Activated T-helper 1 cell treated with anti-CD3 and anti-CD28 coated beads, Interleukin-2, amount 50 U/mL, for 16 hours (primary cell): Measurements from ENCODE around the gene ARPC1A.
"Not testable (repeated sequence)": the region's sequence is repeated elsewhere in the genome, so short reads cannot be mapped to it uniquely, and the experiment has no call there.

Experiments used
- DNase-seq, 2 donors: peaks; one replicate each; pipeline ENCODE4 v3.0.0-alpha.2; 2020; ENCODE audit warnings: low read depth in 1 of 2, low spot score in 1 of 2

ARPC1A gene

DNA sequence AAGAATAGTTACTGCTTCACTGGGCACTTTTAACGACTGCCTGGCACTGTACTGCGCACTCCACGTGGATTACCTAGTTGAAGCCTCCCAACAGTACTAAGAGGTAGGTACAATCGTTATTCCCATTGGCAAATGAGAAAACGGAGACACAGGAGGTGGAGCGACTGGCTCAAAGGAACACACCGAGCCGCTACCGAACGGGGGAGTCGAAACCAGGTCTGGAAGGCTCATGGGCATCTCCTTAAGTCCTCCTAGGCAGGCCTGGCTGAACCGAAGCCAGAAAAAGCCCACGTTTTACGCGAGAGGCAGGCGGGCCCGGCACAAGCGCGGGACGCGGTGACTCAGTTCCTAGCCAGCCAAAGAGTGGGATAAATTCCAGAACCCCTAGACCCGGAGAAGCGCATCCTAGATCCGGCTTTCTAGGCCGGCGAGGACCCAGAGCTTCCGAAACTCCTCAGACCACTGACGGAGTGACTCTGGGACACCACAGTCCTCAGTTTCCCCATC lies 82.2 kb downstream of the ARPC1A start:
- DNase-seq, result peak in 1 of 2 donors; percentile 17

DNA sequence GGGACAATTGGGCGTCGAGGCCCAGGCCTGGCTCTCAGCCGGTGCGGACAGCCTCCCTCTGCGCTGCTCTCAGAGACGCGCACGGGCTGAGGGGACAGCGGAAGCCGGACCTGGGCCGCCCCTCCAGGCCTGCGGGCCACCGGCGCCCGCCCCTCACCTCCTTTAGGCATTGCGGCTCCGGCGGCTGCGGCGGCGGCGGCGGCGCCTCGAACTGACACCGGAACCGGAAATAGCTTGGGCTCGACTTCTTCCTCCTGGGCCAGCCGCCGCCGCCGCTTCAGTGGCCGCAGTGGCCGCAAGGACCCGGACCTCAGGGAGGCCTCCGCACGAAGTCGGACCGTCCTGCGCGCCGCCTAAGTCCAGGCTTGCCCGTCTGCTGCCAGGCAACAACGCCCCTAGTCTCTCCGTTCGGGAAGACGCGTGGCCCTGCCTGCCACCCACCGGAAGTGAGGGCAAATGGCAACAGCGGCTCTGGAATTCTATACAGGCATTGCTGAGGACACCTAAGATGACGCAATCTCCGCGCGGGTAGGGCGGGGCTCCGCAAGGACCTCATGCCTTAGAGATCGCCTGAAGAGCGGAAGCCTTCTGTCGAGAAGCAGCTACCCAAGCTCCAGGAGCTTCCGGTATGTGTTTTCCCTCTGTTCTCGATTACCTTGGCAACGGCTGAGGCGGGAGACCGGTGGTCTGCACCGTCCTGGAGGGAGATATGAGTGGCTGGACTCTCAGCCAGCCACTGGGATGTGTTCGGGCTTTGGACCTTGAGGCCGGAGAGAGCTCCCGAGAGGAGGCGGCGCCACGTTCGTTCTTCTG lies 82.9 kb downstream of the ARPC1A start, which contains the start of the genes BUD31 and PDAP1:
TSS of gene BUD31 (plus strand) at position 591 of the 813 bp plus-strand sequence. CDS start 2,124 bp downstream, outside the sequence.
TSS of gene PDAP1 (minus strand) at position 219 of the 813 bp plus-strand sequence. CDS start at position 170, 49 bp downstream.
- DNase-seq, result peak; percentile 89

DNA sequence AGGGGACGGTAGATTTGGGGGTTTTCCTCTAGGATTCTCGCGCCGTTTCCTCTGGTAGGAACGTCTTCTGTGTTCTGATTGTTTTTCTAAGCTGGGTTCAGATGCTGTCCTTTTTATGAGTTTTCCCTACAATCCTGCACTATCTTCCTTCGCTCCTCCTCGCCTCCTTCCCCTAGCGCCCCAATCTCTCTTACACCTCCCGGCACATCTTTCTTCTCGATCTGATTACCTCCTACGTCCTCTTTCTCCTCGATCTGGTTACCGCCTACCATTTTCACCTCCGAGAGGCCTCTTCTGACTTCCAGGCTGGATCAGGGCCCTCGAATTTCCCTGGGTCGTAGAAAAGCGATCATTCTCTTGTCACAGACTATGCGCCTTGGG lies 83.5 kb downstream of the ARPC1A start:
- no peak for DNase-seq

DNA sequence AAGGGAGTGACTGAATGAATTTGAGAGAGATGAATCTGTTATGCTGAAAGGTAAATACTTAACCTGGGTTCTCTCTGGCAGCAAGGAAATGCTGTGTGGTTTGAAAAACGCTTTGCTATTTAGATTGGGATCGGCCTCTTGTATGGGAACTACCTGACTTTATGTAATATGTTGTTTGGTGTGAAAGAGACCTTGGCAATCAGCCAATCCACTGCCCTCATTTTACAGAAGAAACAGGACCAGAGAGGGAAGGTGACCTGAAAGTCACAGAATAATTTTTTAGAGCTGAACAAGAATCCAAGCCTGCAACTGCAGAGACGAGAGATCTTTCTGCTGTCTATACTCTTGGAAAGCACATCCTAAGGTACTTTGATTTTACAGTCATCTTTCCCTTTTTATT lies 84.1 kb downstream of the ARPC1A start:
- no peak for DNase-seq

DNA sequence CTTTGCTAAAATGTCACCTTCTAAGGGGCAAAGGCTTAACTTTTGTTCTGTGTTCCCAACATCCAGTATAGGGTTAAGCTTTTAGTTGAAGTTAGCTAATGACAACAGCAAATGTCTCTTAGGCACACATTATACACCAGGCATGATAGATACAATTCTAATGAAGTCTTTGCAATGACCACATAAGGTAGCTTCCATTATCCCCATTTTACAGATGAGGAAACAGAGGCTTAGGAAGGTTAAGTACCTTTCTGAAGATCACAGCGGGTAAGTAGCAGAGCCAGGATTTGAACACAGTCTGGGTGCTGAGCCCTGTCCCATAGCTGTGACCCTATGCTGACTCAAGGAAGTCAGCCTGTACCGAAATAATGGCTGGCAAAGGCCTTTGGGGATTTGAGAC lies 84.9 kb downstream of the ARPC1A start:
- no peak for DNase-seq

DNA sequence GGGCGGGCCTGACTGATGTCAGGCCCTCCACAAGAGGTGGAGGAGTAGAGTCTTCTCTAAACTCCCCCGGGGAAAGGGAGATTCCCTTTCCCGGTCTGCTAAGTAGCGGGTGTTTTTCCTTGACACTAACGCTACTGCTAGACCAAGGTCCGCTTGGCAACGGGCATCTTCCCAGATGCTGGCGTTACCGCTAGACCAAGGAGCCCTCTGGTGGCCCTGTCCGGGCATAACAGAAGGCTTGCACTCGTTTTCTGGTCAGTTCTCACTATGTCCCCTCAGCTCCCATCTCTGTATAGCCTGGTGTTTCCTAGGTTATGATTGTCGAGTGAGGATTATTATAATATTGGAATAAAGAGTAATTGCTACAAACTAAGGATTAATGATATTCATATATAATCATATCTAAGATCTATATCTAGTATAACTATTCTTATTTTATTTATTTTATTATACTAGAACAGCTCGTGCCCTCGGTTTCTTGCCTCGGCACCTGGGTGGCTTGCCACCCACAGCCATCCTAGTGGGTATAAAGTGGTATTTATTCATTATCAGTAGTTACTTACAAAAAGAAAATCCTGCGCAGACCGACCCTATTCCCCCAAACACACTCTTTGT lies 89.9 kb downstream of the ARPC1A start:
- not testable (repeated sequence) for DNase-seq
